ENCODE measurements around the gene NTM.

The NTM gene

GRCh38 chr11:131947511-131947910 is 577.1 kb downstream of the NTM start:
- ChIA-PET CTCF (no interaction called here), POLR2A (no interaction called here)
- Histone ChIP-seq H3K4me3 (ENCODE audit: low read depth, low read length) (no peak overlapping the region), H3K4me1 (ENCODE audit: control insufficient read depth, insufficient read depth, low read length) (no peaks in the 10 kb centered on the region), H3K27ac (ENCODE audit: extremely low read depth, low read depth, low read length) (no peak overlapping the region), H3K36me3 (ENCODE audit: control insufficient read depth in 2 of 2, insufficient read depth in 1 of 2, low read length in 2 of 2) (no peaks in the 10 kb centered on the region), H3K9me3 (ENCODE audit: control insufficient read depth, insufficient read depth, low read depth, low read length) (no peaks in the 10 kb centered on the region)
- no peak for TF ChIP-seq ZNF362 (tag by site-specific recombination; IDR thresholded peaks at IDR 0.05)
- TF ChIP-seq ZNF155 (tag by site-specific recombination; IDR thresholded peaks at IDR 0.05), result no peak
- TF ChIP-seq, protein P1, sequence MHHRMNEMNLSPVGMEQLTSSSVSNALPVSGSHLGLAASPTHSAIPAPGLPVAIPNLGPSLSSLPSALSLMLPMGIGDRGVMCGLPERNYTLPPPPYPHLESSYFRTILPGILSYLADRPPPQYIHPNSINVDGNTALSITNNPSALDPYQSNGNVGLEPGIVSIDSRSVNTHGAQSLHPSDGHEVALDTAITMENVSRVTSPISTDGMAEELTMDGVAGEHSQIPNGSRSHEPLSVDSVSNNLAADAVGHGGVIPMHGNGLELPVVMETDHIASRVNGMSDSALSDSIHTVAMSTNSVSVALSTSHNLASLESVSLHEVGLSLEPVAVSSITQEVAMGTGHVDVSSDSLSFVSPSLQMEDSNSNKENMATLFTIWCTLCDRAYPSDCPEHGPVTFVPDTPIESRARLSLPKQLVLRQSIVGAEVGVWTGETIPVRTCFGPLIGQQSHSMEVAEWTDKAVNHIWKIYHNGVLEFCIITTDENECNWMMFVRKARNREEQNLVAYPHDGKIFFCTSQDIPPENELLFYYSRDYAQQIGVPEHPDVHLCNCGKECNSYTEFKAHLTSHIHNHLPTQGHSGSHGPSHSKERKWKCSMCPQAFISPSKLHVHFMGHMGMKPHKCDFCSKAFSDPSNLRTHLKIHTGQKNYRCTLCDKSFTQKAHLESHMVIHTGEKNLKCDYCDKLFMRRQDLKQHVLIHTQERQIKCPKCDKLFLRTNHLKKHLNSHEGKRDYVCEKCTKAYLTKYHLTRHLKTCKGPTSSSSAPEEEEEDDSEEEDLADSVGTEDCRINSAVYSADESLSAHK (tag by site-specific recombination; IDR thresholded peaks at IDR 0.05), result no peak
- no peak for TF ChIP-seq TSHZ1 (tag by site-specific recombination; IDR thresholded peaks at IDR 0.05; ENCODE audit: borderline replicate concordance)
- TF ChIP-seq ZNF555 (tag by site-specific recombination; conservative IDR thresholded peaks at IDR 0.05), result no peak

DNA sequence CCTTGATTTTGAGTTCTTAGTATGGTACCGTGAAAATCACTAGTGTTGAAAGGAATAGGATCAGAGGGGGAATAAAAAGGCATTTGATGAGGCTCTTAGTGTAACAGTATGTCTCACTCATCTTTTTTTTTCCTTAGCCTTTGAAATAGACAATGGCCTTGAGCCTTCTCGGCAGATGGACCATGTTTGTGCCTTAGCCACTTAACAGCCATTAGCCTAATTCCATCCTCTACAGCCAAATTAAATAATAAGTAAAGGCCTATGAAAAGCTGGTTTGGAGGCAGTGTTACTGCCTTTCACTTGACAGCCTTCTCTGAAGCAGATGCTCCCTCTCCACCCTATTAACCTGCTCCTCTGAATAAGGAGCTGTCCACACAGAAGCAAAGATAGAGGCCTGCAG is 580.7 kb downstream of the NTM start:
- POLR2A ChIA-PET, result no interaction called here
- no peak for TF ChIP-seq HOXA7 (CRISPR knock-in tag; IDR thresholded peaks at IDR 0.05; ENCODE audit: borderline replicate concordance)
- TF ChIP-seq GFI1B (tag by site-specific recombination; IDR thresholded peaks at IDR 0.05), result no peak
- TF ChIP-seq ZBTB1 (tag by site-specific recombination; IDR thresholded peaks at IDR 0.05), result no peak
- TF ChIP-seq KLF16 (tag by site-specific recombination; IDR thresholded peaks at IDR 0.05), result no peak
- no peak for TF ChIP-seq ZNF707 (tag by site-specific recombination; IDR thresholded peaks at IDR 0.05)
- TF ChIP-seq SCRT1 (tag by site-specific recombination; IDR thresholded peaks at IDR 0.05; ENCODE audit: borderline replicate concordance), result no peak
- no peak for TF ChIP-seq RBAK (tag by site-specific recombination; IDR thresholded peaks at IDR 0.05)
- TF ChIP-seq, protein P2, sequence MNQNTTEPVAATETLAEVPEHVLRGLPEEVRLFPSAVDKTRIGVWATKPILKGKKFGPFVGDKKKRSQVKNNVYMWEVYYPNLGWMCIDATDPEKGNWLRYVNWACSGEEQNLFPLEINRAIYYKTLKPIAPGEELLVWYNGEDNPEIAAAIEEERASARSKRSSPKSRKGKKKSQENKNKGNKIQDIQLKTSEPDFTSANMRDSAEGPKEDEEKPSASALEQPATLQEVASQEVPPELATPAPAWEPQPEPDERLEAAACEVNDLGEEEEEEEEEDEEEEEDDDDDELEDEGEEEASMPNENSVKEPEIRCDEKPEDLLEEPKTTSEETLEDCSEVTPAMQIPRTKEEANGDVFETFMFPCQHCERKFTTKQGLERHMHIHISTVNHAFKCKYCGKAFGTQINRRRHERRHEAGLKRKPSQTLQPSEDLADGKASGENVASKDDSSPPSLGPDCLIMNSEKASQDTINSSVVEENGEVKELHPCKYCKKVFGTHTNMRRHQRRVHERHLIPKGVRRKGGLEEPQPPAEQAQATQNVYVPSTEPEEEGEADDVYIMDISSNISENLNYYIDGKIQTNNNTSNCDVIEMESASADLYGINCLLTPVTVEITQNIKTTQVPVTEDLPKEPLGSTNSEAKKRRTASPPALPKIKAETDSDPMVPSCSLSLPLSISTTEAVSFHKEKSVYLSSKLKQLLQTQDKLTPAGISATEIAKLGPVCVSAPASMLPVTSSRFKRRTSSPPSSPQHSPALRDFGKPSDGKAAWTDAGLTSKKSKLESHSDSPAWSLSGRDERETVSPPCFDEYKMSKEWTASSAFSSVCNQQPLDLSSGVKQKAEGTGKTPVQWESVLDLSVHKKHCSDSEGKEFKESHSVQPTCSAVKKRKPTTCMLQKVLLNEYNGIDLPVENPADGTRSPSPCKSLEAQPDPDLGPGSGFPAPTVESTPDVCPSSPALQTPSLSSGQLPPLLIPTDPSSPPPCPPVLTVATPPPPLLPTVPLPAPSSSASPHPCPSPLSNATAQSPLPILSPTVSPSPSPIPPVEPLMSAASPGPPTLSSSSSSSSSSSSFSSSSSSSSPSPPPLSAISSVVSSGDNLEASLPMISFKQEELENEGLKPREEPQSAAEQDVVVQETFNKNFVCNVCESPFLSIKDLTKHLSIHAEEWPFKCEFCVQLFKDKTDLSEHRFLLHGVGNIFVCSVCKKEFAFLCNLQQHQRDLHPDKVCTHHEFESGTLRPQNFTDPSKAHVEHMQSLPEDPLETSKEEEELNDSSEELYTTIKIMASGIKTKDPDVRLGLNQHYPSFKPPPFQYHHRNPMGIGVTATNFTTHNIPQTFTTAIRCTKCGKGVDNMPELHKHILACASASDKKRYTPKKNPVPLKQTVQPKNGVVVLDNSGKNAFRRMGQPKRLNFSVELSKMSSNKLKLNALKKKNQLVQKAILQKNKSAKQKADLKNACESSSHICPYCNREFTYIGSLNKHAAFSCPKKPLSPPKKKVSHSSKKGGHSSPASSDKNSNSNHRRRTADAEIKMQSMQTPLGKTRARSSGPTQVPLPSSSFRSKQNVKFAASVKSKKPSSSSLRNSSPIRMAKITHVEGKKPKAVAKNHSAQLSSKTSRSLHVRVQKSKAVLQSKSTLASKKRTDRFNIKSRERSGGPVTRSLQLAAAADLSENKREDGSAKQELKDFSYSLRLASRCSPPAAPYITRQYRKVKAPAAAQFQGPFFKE (tag by site-specific recombination; IDR thresholded peaks at IDR 0.05; ENCODE audit: borderline replicate concordance), result no peak
- TF ChIP-seq ZNF513 (tag by site-specific recombination; IDR thresholded peaks at IDR 0.05), result no peak
- no peak for TF ChIP-seq TCF7L2 (IDR thresholded peaks at IDR 0.05; ENCODE audit: borderline replicate concordance, low read depth, low read length)
- Histone ChIP-seq H3K36me3 (ENCODE audit: control insufficient read depth in 2 of 2, insufficient read depth in 1 of 2, low read length in 2 of 2) (no peaks in the 10 kb centered on the region), H3K27ac (ENCODE audit: extremely low read depth, low read depth, low read length) (no peak overlapping the region), H3K9me3 (ENCODE audit: control insufficient read depth, insufficient read depth, low read depth, low read length) (no peaks in the 10 kb centered on the region), H3K4me3 (ENCODE audit: low read depth, low read length) (no peak overlapping the region), H3K4me1 (ENCODE audit: control insufficient read depth, insufficient read depth, low read length) (no peaks in the 10 kb centered on the region)
- CTCF ChIA-PET, result no interaction called here

Data from HEK293 (cell line).